GM21825 (cell line): Measurements from ENCODE around the gene NEU3.
"Not testable (repeated sequence)": the region's sequence is repeated elsewhere in the genome, so short reads cannot be mapped to it uniquely, and the experiment has no call there.

Experiments used
- ATAC-seq: cut with Tn5 transposase; IDR thresholded peaks from one replicate; pipeline ENCODE4 v1.9.1; 2021; ENCODE audit warnings: mild to moderate bottlenecking, moderate library complexity; ENCODE audit not compliant: unreplicated experiment

Gene NEU3

GRCh38 chr11:74984070-74984469 lies 4.7 kb upstream of the NEU3 start:
- ATAC-seq = no peak

GRCh38 chr11:74984730-74985129 lies 4.0 kb upstream of the NEU3 start:
- no peak for ATAC-seq

GRCh38 chr11:74989260-74989638 lies 516 bp downstream of the NEU3 start:
- peak; percentile 3 for ATAC-seq

GRCh38 chr11:74990150-74990549 lies 1.4 kb downstream of the NEU3 start:
- not testable (repeated sequence) for ATAC-seq

GRCh38 chr11:74990941-74991340 lies 2.2 kb downstream of the NEU3 start:
- ATAC-seq = no peak

- no peak for ATAC-seq
Observed at GRCh38 chr11:74992852-74993251, 4.1 kb downstream of the NEU3 start.

GRCh38 chr11:75000975-75001354 lies 12.2 kb downstream of the NEU3 start:
- no peak for ATAC-seq

GRCh38 chr11:75001686-75002085 lies 13.0 kb downstream of the NEU3 start:
- ATAC-seq = no peak

- ATAC-seq = no peak
Observed at GRCh38 chr11:75002516-75002915, 13.8 kb downstream of the NEU3 start.

GRCh38 chr11:75004215-75004614 lies 15.5 kb downstream of the NEU3 start:
- no peak for ATAC-seq

- ATAC-seq = no peak
Observed at GRCh38 chr11:75011357-75011756, 22.6 kb downstream of the NEU3 start.

GRCh38 chr11:75011872-75012271 lies 23.1 kb downstream of the NEU3 start:
- ATAC-seq = no peak

GRCh38 chr11:75013051-75013450 lies 24.3 kb downstream of the NEU3 start:
- ATAC-seq = no peak

- no peak for ATAC-seq
Observed at GRCh38 chr11:75014129-75014528, 25.4 kb downstream of the NEU3 start.

- ATAC-seq = not testable (repeated sequence)
Observed at GRCh38 chr11:75019200-75019599, 30.5 kb downstream of the NEU3 start.

- ATAC-seq = not testable (repeated sequence)
Observed at GRCh38 chr11:75020328-75020727, 31.6 kb downstream of the NEU3 start.

GRCh38 chr11:75022296-75022695 lies 33.6 kb downstream of the NEU3 start:
- ATAC-seq = peak; percentile 47

- peak; percentile 76 for ATAC-seq
Observed at GRCh38 chr11:75022759-75023396, 34.1 kb downstream of the NEU3 start.

GRCh38 chr11:75023446-75024067 lies 34.8 kb downstream of the NEU3 start:
- ATAC-seq = no peak

- ATAC-seq = no peak
Observed at GRCh38 chr11:75024068-75024449, 35.3 kb downstream of the NEU3 start.

GRCh38 chr11:75024764-75025211 lies 36.1 kb downstream of the NEU3 start:
- no peak for ATAC-seq

GRCh38 chr11:75025561-75025960 lies 36.8 kb downstream of the NEU3 start:
- no peak for ATAC-seq

- no peak for ATAC-seq
Observed at GRCh38 chr11:75028321-75028720, 39.6 kb downstream of the NEU3 start.
